Bronchial epithelial cell (primary cell): ENCODE measurements around the gene SAP30BP. TPM values are rescaled to one million over a fixed set of nuclear protein-coding genes. Genes with fewer than 3 reads are reported as not detected.

ENCODE experiments used
- DNase-seq: peaks from one replicate; pipeline ENCODE4 v3.0.0-alpha.2; 2010; ENCODE audit warnings: low read depth
- FAIRE-seq: peaks from 2 replicates; lab custom pipeline; 2011; peaks lifted over from hg19 to GRCh38; lab: Jason Lieb, UNC
- H3K27me3 ChIP-seq: 2 replicates; pipeline ENCODE4 v1.5.1; 2011; ENCODE audit warnings: low read length; ENCODE audit not compliant: control insufficient read depth, insufficient read depth
- H3K36me3 ChIP-seq: 2 replicates; pipeline ENCODE4 v1.5.1; 2011; ENCODE audit warnings: low read length; ENCODE audit not compliant: control insufficient read depth, insufficient read depth
- H3K4me3 ChIP-seq: 2 replicates; pipeline ENCODE4 v1.5.1; 2011; ENCODE audit warnings: mild to moderate bottlenecking, low read depth, low read length, control low read depth
- total RNA-seq: library from RNA; depleted of rRNA; stranded (reverse); fragments of >200 nt; gene quantifications from 2 replicates; pipeline ENCODE4 v1.2.1, GENCODE V29; 2014
- TF ChIP-seq, protein P1 (sequence below): IDR thresholded peaks from 2 replicates; pipeline ENCODE4 v1.5.1; 2011; ENCODE audit warnings: mild to moderate bottlenecking, moderate library complexity, low read length, control low read depth, inconsistent platforms; ENCODE audit not compliant: insufficient read depth, severe bottlenecking

SAP30BP gene
- total RNA-seq, 1 donor from 2014 or later: 58.4 TPM

DNA sequence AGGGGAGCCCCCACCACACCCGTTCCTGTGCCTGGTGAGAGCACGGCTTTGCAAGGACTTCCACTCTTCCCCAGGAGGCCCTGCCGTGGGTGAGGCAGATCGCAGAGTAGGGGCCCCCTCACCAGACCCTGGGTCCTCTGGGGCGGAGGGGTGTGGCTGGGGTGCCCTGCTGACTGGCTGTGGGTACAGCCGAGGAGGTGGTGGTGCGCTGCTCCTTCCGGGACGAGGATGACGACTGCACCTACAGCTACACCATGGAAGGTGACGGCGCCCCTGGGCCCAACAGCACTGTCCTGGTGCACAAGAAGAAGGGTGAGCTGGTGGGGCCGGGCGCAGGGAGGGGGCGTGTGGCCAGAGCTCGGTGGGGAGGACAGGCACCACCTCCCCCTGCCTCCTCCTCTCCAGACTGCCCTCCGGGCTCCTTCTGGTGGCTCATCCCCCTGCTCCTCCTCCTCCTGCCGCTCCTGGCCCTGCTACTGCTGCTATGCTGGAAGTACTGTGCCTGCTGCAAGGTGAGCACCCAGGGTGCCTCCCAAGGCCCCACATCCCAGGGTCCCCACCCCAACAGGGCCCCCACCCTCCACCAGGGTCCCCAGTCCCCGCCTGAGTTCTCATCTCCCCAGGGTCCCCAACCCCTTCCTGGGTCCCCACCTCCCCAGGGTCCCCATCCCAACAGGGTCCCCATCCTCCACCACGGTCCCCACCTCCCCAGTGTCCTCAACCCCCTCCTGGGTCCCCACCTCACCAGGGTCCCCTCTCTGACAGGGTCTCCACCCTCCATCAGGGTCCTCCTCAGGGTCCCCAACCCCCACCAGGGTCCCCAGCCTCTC lies 70.2 kb downstream of the SAP30BP start:
- DNase-seq (no peak), FAIRE-seq (no peak)
- TF ChIP-seq, protein P1, sequence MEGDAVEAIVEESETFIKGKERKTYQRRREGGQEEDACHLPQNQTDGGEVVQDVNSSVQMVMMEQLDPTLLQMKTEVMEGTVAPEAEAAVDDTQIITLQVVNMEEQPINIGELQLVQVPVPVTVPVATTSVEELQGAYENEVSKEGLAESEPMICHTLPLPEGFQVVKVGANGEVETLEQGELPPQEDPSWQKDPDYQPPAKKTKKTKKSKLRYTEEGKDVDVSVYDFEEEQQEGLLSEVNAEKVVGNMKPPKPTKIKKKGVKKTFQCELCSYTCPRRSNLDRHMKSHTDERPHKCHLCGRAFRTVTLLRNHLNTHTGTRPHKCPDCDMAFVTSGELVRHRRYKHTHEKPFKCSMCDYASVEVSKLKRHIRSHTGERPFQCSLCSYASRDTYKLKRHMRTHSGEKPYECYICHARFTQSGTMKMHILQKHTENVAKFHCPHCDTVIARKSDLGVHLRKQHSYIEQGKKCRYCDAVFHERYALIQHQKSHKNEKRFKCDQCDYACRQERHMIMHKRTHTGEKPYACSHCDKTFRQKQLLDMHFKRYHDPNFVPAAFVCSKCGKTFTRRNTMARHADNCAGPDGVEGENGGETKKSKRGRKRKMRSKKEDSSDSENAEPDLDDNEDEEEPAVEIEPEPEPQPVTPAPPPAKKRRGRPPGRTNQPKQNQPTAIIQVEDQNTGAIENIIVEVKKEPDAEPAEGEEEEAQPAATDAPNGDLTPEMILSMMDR: no peak
- H3K27me3 ChIP-seq: no peaks in the 10 kb centered on the region
- H3K4me3 ChIP-seq: no peak overlapping the region
- peaks cover 69% of the 10 kb centered on the region for H3K36me3 ChIP-seq

GRCh38 chr17:75738218-75738802 lies 71.2 kb downstream of the SAP30BP start:
- FAIRE-seq: no peak

GRCh38 chr17:75739174-75739573 lies 72.0 kb downstream of the SAP30BP start:
- peaks cover 73% of the 10 kb centered on the region for H3K36me3 ChIP-seq
- H3K4me3 ChIP-seq: no peak overlapping the region
- FAIRE-seq (no peak), DNase-seq (no peak)
- TF ChIP-seq, protein P1: no peak
- H3K27me3 ChIP-seq: no peaks in the 10 kb centered on the region

More at GRCh38 chr17:75738218-75738802, 71.2 kb downstream of the SAP30BP start:
- TF ChIP-seq, protein P1: no peak
- Histone ChIP-seq H3K27me3 (no peaks in the 10 kb centered on the region), H3K36me3 (peaks cover 73% of the 10 kb centered on the region), H3K4me3 (no peak overlapping the region)
- DNase-seq: no peak

GRCh38 chr17:75739801-75740200 lies 72.7 kb downstream of the SAP30BP start:
- DNase-seq (no peak), FAIRE-seq (no peak)
- no peaks in the 10 kb centered on the region for H3K27me3 ChIP-seq
- peaks cover 73% of the 10 kb centered on the region for H3K36me3 ChIP-seq
- TF ChIP-seq, protein P1: no peak
- H3K4me3 ChIP-seq: no peak overlapping the region

GRCh38 chr17:75740215-75740614 lies 73.1 kb downstream of the SAP30BP start:
- FAIRE-seq (no peak), DNase-seq (no peak)
- TF ChIP-seq, protein P1: no peak
- H3K27me3 ChIP-seq: no peaks in the 10 kb centered on the region
- no peak overlapping the region for H3K4me3 ChIP-seq
- peaks cover 73% of the 10 kb centered on the region for H3K36me3 ChIP-seq
